H1 (cell line): ENCODE measurements around the gene DUSP9. TPM values are rescaled to one million over a fixed set of nuclear protein-coding genes. Genes with fewer than 3 reads are reported as not detected.

ENCODE experiments used
- CTCF ChIA-PET: fragments of 300-600 bp; sonication (Branson Sonifier 250); formaldehyde crosslinking; loops from one replicate; lab custom pipeline; 2021; ENCODE audit not compliant: partially characterized antibody; lab: Charles Lee
- POLR2A ChIA-PET: fragments of 300-600 bp; sonication (Branson Sonifier 250); formaldehyde crosslinking; loops from one replicate; lab custom pipeline; 2021; ENCODE audit warnings: inconsistent platforms; ENCODE audit not compliant: partially characterized antibody; lab: Charles Lee
- DNase-seq, 2 experiments: peaks; one replicate each; pipeline versions ENCODE4 v3.0.0 to v3.0.0-alpha.2; 2010 to 2022; ENCODE audit warnings: low spot score in 2 of 2, low read depth in 1 of 2, mixed read lengths in 1 of 2
- FAIRE-seq: peaks from 2 replicates; lab custom pipeline; 2011; peaks lifted over from hg19 to GRCh38; lab: Jason Lieb, UNC
- H2AFZ ChIP-seq: 2 replicates; pipeline ENCODE4 v1.8.1; 2012; ENCODE audit warnings: low read length, inconsistent platforms
- H2AK5ac ChIP-seq: 2 replicates; pipeline ENCODE4 v1.6.1; 2013; ENCODE audit warnings: low read depth, low read length
- H2BK120ac ChIP-seq: replicated peaks from 2 replicates; pipeline ENCODE3; 2013; ENCODE audit warnings: low read depth, low read length, inconsistent platforms
- H2BK12ac ChIP-seq: 2 replicates; pipeline ENCODE4 v1.6.1; 2013; ENCODE audit warnings: low read depth, low read length
- H2BK15ac ChIP-seq: 2 replicates; pipeline ENCODE4 v1.6.1; 2013; ENCODE audit warnings: low read length
- H2BK20ac ChIP-seq: 2 replicates; pipeline ENCODE4 v1.6.1; 2013; ENCODE audit warnings: low read length
- H2BK5ac ChIP-seq: 2 replicates; pipeline ENCODE4 v1.6.1; 2013; ENCODE audit warnings: low read depth, low read length
- H3K14ac ChIP-seq: 2 replicates; pipeline ENCODE4 v1.6.1; 2013; ENCODE audit warnings: inconsistent platforms; ENCODE audit not compliant: insufficient read length
- H3K18ac ChIP-seq: 2 replicates; pipeline ENCODE4 v1.6.1; 2013; ENCODE audit warnings: low read length; ENCODE audit errors: extremely low read depth
- H3K23ac ChIP-seq: 2 replicates; pipeline ENCODE4 v1.6.1; 2013; ENCODE audit warnings: inconsistent platforms; ENCODE audit not compliant: insufficient read length
- H3K23me2 ChIP-seq: 2 replicates; pipeline ENCODE4 v1.6.1; 2013; ENCODE audit warnings: low read depth, low read length
- H3K27ac ChIP-seq: 2 replicates; pipeline ENCODE4 v1.6.1; 2011; ENCODE audit warnings: low read depth, low read length, inconsistent platforms
- H3K27me3 ChIP-seq, 4 experiments: replicated peaks in 1 of 4; 1 replicate in 1 of 4; 2 replicates in 3 of 4; pipeline versions ENCODE4 v1.6.1 to v1.8.1; 2011 to 2013; ENCODE audit warnings: low read length in 3 of 4, mild to moderate bottlenecking in 3 of 4, inconsistent platforms in 2 of 4, mixed read lengths in 2 of 4, moderate library complexity in 1 of 4; ENCODE audit not compliant: control insufficient read depth in 3 of 4, insufficient read depth in 3 of 4; ENCODE audit errors: extremely low read depth in 1 of 4
- H3K36me3 ChIP-seq, 4 experiments: 2 replicates each; pipeline versions ENCODE4 v1.6.1 to v1.8.1; 2011 to 2013; ENCODE audit warnings: mild to moderate bottlenecking in 4 of 4, low read length in 3 of 4, moderate library complexity in 2 of 4, control low read depth in 1 of 4, inconsistent platforms in 1 of 4; ENCODE audit not compliant: insufficient read depth in 4 of 4, control insufficient read depth in 2 of 4
- H3K4ac ChIP-seq: replicated peaks from 2 replicates; pipeline ENCODE3; 2013; ENCODE audit warnings: low read length, low read depth, mixed read lengths, inconsistent platforms; ENCODE audit not compliant: insufficient read length
- H3K4me1 ChIP-seq, 4 experiments: replicated peaks in 1 of 4; 1 replicate in 1 of 4; 2 replicates in 3 of 4; pipeline versions ENCODE4 v1.6.1 to v1.8.1; 2011 to 2013; ENCODE audit warnings: low read length in 3 of 4, inconsistent platforms in 2 of 4, mixed read lengths in 1 of 4; ENCODE audit not compliant: insufficient read depth in 4 of 4, control insufficient read depth in 3 of 4
- H3K4me2 ChIP-seq, 2 experiments: 2 replicates each; pipeline versions ENCODE4 v1.6.1 to v1.8.1; 2011 to 2013; ENCODE audit warnings: low read depth in 2 of 2, low read length in 2 of 2, control low read depth in 1 of 2, inconsistent platforms in 1 of 2, mild to moderate bottlenecking in 1 of 2; ENCODE audit not compliant: insufficient read depth in 1 of 2
- H3K4me3 ChIP-seq, 4 experiments: fragments of 200-600, 300-600 bp in 1 of 4; sonication (generic), shearing (Covaris generic), sonication (Bioruptor Twin) in 1 of 4; 2 replicates each; pipeline versions ENCODE4 v1.5.1 to v1.8.1; 2011 to 2016; ENCODE audit warnings: low read length in 4 of 4, low read depth in 3 of 4, control low read depth in 2 of 4, inconsistent platforms in 2 of 4, mild to moderate bottlenecking in 2 of 4, mixed read lengths in 1 of 4, moderate library complexity in 1 of 4; ENCODE audit not compliant: insufficient read depth in 2 of 4; ENCODE audit errors: extremely low read depth in 1 of 4
- H3K56ac ChIP-seq: replicated peaks from 2 replicates; pipeline ENCODE3; 2013; ENCODE audit warnings: low read depth, mild to moderate bottlenecking, mixed read lengths, low read length, inconsistent platforms; ENCODE audit not compliant: insufficient read length
- H3K79me1 ChIP-seq: 2 replicates; pipeline ENCODE4 v1.6.1; 2013; ENCODE audit warnings: low read depth, low read length, control low read depth
- H3K79me2 ChIP-seq, 2 experiments: 2 replicates each; pipeline versions ENCODE4 v1.6.1 to v1.8.1; 2012 to 2013; ENCODE audit warnings: low read length in 2 of 2, mild to moderate bottlenecking in 2 of 2, inconsistent platforms in 1 of 2; ENCODE audit not compliant: insufficient read depth in 2 of 2, control insufficient read depth in 1 of 2
- H3K9ac ChIP-seq, 4 experiments: replicated peaks in 1 of 4; 1 replicate in 1 of 4; 2 replicates in 3 of 4; pipeline versions ENCODE4 v1.6.1 to v1.8.1; 2011 to 2013; ENCODE audit warnings: low read depth in 3 of 4, low read length in 3 of 4, control low read depth in 2 of 4, mild to moderate bottlenecking in 2 of 4, moderate library complexity in 2 of 4, inconsistent platforms in 1 of 4; ENCODE audit errors: extremely low read depth in 1 of 4
- H3K9me3 ChIP-seq, 2 experiments: 2 replicates each; pipeline versions ENCODE4 v1.6.1 to v1.8.1; 2012 to 2013; ENCODE audit warnings: mild to moderate bottlenecking in 2 of 2, moderate library complexity in 2 of 2, control low read depth in 1 of 2, inconsistent platforms in 1 of 2, low read depth in 1 of 2, low read length in 1 of 2, mixed read lengths in 1 of 2; ENCODE audit not compliant: insufficient read depth in 2 of 2
- H4K20me1 ChIP-seq, 2 experiments: replicated peaks in 1 of 2; 2 replicates each; pipeline versions ENCODE3 to v1.8.1; 2011 to 2013; ENCODE audit warnings: inconsistent platforms in 2 of 2, low read length in 2 of 2, mild to moderate bottlenecking in 1 of 2; ENCODE audit not compliant: insufficient read depth in 2 of 2, control insufficient read depth in 1 of 2
- H4K5ac ChIP-seq: 2 replicates; pipeline ENCODE4 v1.6.1; 2013; ENCODE audit warnings: low read length, low read depth, mixed read lengths, inconsistent platforms; ENCODE audit not compliant: insufficient read length
- H4K8ac ChIP-seq: 2 replicates; pipeline ENCODE4 v1.8.0; 2013; ENCODE audit warnings: mild to moderate bottlenecking, moderate library complexity, low read length, inconsistent platforms; ENCODE audit not compliant: insufficient read depth; ENCODE audit errors: extremely low read depth
- H4K91ac ChIP-seq: replicated peaks from 2 replicates; pipeline ENCODE3; 2013; ENCODE audit warnings: low read length, mixed read lengths, inconsistent platforms; ENCODE audit not compliant: insufficient read length
- BCL11A ChIP-seq, 2 experiments: IDR thresholded peaks; one replicate each; pipeline ENCODE4 v1.6.1; 2011; ENCODE audit warnings: low read depth in 2 of 2, low read length in 2 of 2, mild to moderate bottlenecking in 2 of 2
- HDAC2 ChIP-seq, 2 experiments: fragments of 300-600 bp in 1 of 2; sonication (generic) in 1 of 2; IDR thresholded peaks; 2 replicates each; pipeline ENCODE4 v1.6.1; 2011 to 2012; ENCODE audit warnings: low read depth in 2 of 2, low read length in 2 of 2, mild to moderate bottlenecking in 2 of 2, moderate library complexity in 2 of 2, borderline replicate concordance in 1 of 2, inconsistent platforms in 1 of 2
- HDAC6 ChIP-seq: IDR thresholded peaks from one replicate; pipeline ENCODE4 v1.7.1; 2012; ENCODE audit warnings: low read depth, mild to moderate bottlenecking, inconsistent platforms, low read length, moderate library complexity
- KDM4A ChIP-seq: IDR thresholded peaks from one replicate; pipeline ENCODE4 v1.7.1; 2012; ENCODE audit warnings: low read depth, mild to moderate bottlenecking, moderate library complexity, low read length, inconsistent platforms; ENCODE audit not compliant: severe bottlenecking
- KDM5A ChIP-seq: fragments of 200-600 bp; IDR thresholded peaks from 2 replicates; pipeline ENCODE4 v1.7.1; 2012; ENCODE audit warnings: mild to moderate bottlenecking, low read length, inconsistent platforms, mixed read lengths
- PHF8 ChIP-seq: fragments of 200-600 bp; sonication (generic); conservative IDR thresholded peaks from 2 replicates; pipeline ENCODE4 v1.7.1; 2012; ENCODE audit warnings: low read depth, mild to moderate bottlenecking, inconsistent platforms, low read length, moderate library complexity
- SP2 ChIP-seq: IDR thresholded peaks from 2 replicates; pipeline ENCODE4 v1.6.1; 2012; ENCODE audit warnings: mild to moderate bottlenecking, low read length, inconsistent platforms
- TEAD4 ChIP-seq: IDR thresholded peaks from 2 replicates; pipeline ENCODE4 v1.6.1; 2012; ENCODE audit warnings: low read depth, low read length, inconsistent platforms, mixed read lengths
- YY1 ChIP-seq: IDR thresholded peaks from 2 replicates; pipeline ENCODE4 v1.6.1; 2011; ENCODE audit warnings: low read depth, mild to moderate bottlenecking, low read length
- WGBS, 2 experiments: shearing (Covaris generic) in 1 of 2; methylation state at CpG; one replicate each; pipeline versions ENCODE4 v1.1.6 to v1.1.7; 2013 to 2015; ENCODE audit warnings: low lambda C conversion rate in 2 of 2, mixed read lengths in 2 of 2, inconsistent platforms in 1 of 2, low coverage in 1 of 2, missing lambda C conversion rate in 1 of 2; ENCODE audit not compliant: insufficient replicate concordance in 2 of 2, insufficient coverage in 1 of 2, insufficient read length in 1 of 2; ENCODE audit errors: extremely low coverage in 1 of 2, missing lambda C conversion rate in 1 of 2; 5-methylcytosine and 5-hydroxymethylcytosine counted together
- polyA plus RNA-seq, 7 experiments: library from polyadenylated mRNA; depleted of rRNA in 3 of 7; stranded (reverse) in 5 of 7; unstranded in 2 of 7; fragments of >200 nt in 5 of 7; fragments of 200-250 nt in 2 of 7; gene quantifications; 1 replicate in 5 of 7; 2 replicates in 1 of 7; 4 replicates in 1 of 7; pipeline versions ENCODE4 v1.2.1 to v1.2.3, GENCODE V29; 2011 to 2013; ENCODE audit warnings: missing spikeins in 2 of 7, mixed read lengths in 2 of 7
- total RNA-seq: library from RNA; stranded (reverse); fragmentation: NEBNext Ultra II Directional; extraction: Animal tissue kit (Norgen Biotek cat#: 25700); gene quantifications from 2 replicates; pipeline ENCODE4 v1.2.1, GENCODE V29; 2021
- TF ChIP-seq, protein P1 (sequence below), 3 experiments: IDR thresholded peaks; 1 replicate in 2 of 3; 2 replicates in 1 of 3; pipeline versions ENCODE4 v1.5.1 to v1.6.1; 2011; ENCODE audit warnings: low read length in 3 of 3, mild to moderate bottlenecking in 3 of 3, inconsistent platforms in 2 of 3, low read depth in 1 of 3, moderate library complexity in 1 of 3; ENCODE audit not compliant: insufficient read depth in 1 of 3; ENCODE audit errors: control extremely low read depth in 1 of 3

The DUSP9 gene
- total and polyA plus RNA-seq, 2 of the 8 experiments (the other 6 are each of a cell fraction or from before 2014, with no cell fraction given): 0.80 to 1.1 TPM

DNA sequence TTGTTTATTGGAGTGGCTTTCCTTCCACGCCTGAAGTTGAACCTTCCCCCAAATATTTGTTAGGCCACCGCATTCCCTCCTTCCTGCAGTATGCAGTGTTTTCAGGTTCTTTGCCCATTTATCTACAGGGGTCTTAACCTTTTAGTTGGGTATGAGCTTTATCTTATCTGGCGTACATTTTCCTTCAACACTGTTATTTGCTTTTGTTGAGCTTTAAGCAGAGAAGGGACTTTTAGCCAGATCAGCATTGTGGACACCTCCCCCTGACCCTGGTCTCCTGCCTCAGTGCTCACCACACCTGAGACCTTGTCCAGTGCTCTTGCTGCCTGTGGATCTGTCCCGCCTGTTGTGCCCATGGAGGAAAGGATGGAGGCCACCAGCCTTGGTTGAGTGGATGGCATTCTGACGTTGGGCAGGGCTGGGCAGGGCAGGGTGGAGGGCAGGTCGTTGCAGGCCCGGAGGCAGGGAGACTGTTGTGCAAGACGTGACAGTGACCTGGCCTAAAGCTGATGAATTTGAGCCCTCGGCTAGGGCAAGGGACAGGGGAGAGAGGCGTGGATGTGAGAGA is 998 bp upstream of the DUSP9 start:
- no peak overlapping the region for H2BK120ac ChIP-seq
- peaks cover 0 to 4% (median 0%) of the 10 kb centered on the region in 4 experiments; a peak in 1 of 8 replicates for H3K36me3 ChIP-seq
- no peaks in the 10 kb centered on the region; a peak in 1 of 4 replicates for H3K9me3 ChIP-seq
- no peak overlapping the region for H3K56ac ChIP-seq
- H2BK15ac ChIP-seq: no peak overlapping the region
- WGBS, 2 experiments: 81% methylated on average over 6 of the region's 10 CpGs; no CpG with 5 or more reads in 1 of the 2 experiments
- no peak overlapping the region for H3K27ac ChIP-seq
- no peak overlapping the region for H3K9ac ChIP-seq
- ChIA-PET CTCF (interaction anchor here (1.4 to 28.7 kb wide), 11 partner anchors 1 to 111 kb away, joined by 4 to 408 read pairs (median 17); partner anchors contain the start of gene DUSP9), POLR2A (no interaction called here)
- H2AK5ac ChIP-seq: no peak overlapping the region
- H3K18ac ChIP-seq: no peak overlapping the region
- H2BK20ac ChIP-seq: no peak overlapping the region
- H2BK5ac ChIP-seq: no peak overlapping the region
- peaks cover 72 to 80% (median 80%) of the 10 kb centered on the region in 4 experiments for H3K27me3 ChIP-seq
- no peak overlapping the region for H4K8ac ChIP-seq
- H2BK12ac ChIP-seq: no peak overlapping the region
- H4K20me1 ChIP-seq: peaks cover 0 to 16% of the 10 kb centered on the region in 2 experiments
- no peaks in the 10 kb centered on the region for H3K79me1 ChIP-seq
- no peaks in the 10 kb centered on the region for H3K79me2 ChIP-seq
- H3K4me3 ChIP-seq: no peak overlapping the region
- no peak for FAIRE-seq
- H3K4ac ChIP-seq: no peak overlapping the region
- H4K91ac ChIP-seq: no peak overlapping the region
- peaks cover 7% of the 10 kb centered on the region; the same call in 1 of the 2 replicates for H3K23me2 ChIP-seq
- H3K4me1 ChIP-seq: peaks cover 0 to 21% (median 9%) of the 10 kb centered on the region in 4 experiments; a peak in 5 of 7 replicates
- no peak overlapping the region for H3K23ac ChIP-seq
- H2AFZ ChIP-seq: no peak overlapping the region
- no peak overlapping the region for H4K5ac ChIP-seq
- no peak for DNase-seq
- H3K4me2 ChIP-seq: no peak overlapping the region
- no peak overlapping the region for H3K14ac ChIP-seq
- TF ChIP-seq HDAC6 (no peak), SP2 (no peak), YY1 (no peak), TEAD4 (no peak), KDM4A (no peak), PHF8 (no peak), KDM5A (no peak), BCL11A (IDR thresholded peaks at IDR 0.05; ENCODE audit: low read depth in 2 of 2, low read length in 2 of 2) (no peak), HDAC2 (IDR thresholded peaks at IDR 0.05; ENCODE audit: borderline replicate concordance in 1 of 2, low read depth in 2 of 2, low read length in 2 of 2) (no peak)
- TF ChIP-seq, protein P1, sequence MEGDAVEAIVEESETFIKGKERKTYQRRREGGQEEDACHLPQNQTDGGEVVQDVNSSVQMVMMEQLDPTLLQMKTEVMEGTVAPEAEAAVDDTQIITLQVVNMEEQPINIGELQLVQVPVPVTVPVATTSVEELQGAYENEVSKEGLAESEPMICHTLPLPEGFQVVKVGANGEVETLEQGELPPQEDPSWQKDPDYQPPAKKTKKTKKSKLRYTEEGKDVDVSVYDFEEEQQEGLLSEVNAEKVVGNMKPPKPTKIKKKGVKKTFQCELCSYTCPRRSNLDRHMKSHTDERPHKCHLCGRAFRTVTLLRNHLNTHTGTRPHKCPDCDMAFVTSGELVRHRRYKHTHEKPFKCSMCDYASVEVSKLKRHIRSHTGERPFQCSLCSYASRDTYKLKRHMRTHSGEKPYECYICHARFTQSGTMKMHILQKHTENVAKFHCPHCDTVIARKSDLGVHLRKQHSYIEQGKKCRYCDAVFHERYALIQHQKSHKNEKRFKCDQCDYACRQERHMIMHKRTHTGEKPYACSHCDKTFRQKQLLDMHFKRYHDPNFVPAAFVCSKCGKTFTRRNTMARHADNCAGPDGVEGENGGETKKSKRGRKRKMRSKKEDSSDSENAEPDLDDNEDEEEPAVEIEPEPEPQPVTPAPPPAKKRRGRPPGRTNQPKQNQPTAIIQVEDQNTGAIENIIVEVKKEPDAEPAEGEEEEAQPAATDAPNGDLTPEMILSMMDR (IDR thresholded peaks at IDR 0.05; ENCODE audit: control extremely low read depth in 1 of 3, insufficient read depth in 1 of 3, low read depth in 1 of 3, low read length in 3 of 3): no peak
